GM19324 (cell line): ENCODE results near the gene PIK3IP1.

Experiments
- ATAC-seq: cut with Tn5 transposase; IDR thresholded peaks from one replicate; pipeline ENCODE4 v1.9.1; 2021; ENCODE audit warnings: mild to moderate bottlenecking, moderate library complexity; ENCODE audit not compliant: unreplicated experiment, low FRiP score

The PIK3IP1 gene

GRCh38 chr22:31281733-31282132 lies 10.6 kb downstream of the PIK3IP1 start:
- ATAC-seq, result no peak

DNA sequence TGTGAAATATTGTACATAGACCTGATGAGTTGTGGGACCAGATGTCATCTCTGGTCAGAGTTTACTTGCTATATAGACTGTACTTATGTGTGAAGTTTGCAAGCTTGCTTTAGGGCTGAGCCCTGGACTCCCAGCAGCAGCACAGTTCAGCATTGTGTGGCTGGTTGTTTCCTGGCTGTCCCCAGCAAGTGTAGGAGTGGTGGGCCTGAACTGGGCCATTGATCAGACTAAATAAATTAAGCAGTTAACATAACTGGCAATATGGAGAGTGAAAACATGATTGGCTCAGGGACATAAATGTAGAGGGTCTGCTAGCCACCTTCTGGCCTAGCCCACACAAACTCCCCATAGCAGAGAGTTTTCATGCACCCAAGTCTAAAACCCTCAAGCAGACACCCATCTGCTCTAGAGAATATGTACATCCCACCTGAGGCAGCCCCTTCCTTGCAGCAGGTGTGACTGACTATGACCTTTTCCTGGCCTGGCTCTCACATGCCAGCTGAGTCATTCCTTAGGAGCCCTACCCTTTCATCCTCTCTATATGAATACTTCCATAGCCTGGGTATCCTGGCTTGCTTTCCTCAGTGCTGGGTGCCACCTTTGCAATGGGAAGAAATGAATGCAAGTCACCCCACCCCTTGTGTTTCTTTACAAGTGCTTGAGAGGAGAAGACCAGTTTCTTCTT lies 12.3 kb downstream of the PIK3IP1 start:
- ATAC-seq, result no peak

DNA sequence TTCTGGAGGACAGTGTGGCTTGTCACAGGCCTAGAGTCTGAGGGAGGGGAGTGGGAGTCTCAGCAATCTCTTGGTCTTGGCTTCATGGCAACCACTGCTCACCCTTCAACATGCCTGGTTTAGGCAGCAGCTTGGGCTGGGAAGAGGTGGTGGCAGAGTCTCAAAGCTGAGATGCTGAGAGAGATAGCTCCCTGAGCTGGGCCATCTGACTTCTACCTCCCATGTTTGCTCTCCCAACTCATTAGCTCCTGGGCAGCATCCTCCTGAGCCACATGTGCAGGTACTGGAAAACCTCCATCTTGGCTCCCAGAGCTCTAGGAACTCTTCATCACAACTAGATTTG lies 13.0 kb downstream of the PIK3IP1 start:
- no peak for ATAC-seq

DNA sequence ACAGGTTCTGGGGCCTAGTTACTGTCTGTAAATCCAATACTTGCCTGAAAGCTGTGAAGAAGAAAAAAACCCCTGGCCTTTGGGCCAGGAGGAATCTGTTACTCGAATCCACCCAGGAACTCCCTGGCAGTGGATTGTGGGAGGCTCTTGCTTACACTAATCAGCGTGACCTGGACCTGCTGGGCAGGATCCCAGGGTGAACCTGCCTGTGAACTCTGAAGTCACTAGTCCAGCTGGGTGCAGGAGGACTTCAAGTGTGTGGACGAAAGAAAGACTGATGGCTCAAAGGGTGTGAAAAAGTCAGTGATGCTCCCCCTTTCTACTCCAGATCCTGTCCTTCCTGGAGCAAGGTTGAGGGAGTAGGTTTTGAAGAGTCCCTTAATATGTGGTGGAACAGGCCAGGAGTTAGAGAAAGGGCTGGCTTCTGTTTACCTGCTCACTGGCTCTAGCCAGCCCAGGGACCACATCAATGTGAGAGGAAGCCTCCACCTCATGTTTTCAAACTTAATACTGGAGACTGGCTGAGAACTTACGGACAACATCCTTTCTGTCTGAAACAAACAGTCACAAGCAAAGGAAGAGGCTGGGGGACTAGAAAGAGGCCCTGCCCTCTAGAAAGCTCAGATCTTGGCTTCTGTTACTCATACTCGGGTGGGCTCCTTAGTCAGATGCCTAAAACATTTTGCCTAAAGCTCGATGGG lies 13.5 kb downstream of the PIK3IP1 start:
- no peak for ATAC-seq

DNA sequence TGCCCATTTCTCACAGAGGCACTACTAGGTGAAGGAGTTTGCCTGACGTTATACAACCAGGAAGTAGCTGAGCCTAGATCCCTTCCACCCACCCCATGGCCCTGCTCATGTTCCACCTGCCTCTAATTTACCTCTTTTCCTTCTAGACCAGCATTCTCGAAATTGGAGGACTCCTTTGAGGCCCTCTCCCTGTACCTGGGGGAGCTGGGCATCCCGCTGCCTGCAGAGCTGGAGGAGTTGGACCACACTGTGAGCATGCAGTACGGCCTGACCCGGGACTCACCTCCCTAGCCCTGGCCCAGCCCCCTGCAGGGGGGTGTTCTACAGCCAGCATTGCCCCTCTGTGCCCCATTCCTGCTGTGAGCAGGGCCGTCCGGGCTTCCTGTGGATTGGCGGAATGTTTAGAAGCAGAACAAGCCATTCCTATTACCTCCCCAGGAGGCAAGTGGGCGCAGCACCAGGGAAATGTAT lies 14.1 kb downstream of the PIK3IP1 start:
- ATAC-seq, result no peak

DNA sequence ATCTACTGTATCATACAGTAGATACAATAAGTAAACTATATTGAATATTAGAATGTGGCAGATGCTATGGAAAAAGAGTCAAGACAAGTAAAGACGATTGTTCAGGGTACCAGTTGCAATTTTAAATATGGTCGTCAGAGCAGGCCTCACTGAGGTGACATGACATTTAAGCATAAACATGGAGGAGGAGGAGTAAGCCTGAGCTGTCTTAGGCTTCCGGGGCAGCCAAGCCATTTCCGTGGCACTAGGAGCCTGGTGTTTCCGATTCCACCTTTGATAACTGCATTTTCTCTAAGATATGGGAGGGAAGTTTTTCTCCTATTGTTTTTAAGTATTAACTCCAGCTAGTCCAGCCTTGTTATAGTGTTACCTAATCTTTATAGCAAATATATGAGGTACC lies 14.5 kb downstream of the PIK3IP1 start:
- no peak for ATAC-seq

DNA sequence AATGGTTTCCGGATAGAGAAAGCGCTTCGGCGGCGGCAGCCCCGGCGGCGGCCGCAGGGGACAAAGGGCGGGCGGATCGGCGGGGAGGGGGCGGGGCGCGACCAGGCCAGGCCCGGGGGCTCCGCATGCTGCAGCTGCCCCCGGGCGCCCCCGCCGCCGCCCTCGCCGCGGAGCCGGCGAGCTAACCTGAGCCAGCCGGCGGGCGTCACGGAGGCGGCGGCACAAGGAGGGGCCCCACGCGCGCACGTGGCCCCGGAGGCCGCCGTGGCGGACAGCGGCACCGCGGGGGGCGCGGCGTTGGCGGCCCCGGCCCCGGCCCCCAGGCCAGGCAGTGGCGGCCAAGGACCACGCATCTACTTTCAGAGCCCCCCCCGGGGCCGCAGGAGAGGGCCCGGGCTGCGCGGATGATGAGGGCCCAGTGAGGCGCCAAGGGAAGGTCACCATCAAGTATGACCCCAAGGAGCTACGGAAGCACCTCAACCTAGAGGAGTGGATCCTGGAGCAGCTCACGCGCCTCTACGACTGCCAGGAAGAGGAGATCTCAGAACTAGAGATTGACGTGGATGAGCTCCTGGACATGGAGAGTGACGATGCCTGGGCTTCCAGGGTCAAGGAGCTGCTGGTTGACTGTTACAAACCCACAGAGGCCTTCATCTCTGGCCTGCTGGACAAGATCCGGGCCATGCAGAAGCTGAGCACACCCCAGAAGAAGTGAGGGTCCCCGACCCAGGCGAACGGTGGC lies 15.7 kb downstream of the PIK3IP1 start:
- no peak for ATAC-seq

- ATAC-seq, result no peak
Observed at GRCh38 chr22:31275576-31275975, 16.7 kb downstream of the PIK3IP1 start.

DNA sequence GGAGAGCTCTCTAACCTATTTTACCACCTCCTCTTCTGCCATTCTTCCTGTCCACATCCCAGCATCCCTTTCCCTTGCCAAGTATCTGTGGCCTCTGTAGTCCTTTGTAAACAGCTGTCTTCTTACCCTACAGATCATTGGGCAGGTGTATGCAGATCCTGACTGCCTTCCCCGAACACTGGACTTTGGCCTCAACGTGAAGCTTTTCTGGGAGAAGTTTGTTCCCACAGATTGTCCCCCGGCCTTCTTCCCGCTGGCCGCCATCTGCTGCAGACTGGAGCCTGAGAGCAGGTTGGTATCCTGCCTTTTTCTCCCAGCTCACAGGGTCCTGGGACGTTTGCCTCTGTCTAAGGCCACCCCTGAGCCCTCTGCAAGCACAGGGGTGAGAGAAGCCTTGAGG lies 17.3 kb downstream of the PIK3IP1 start:
- no peak for ATAC-seq

GRCh38 chr22:31274017-31274416 lies 18.3 kb downstream of the PIK3IP1 start:
- ATAC-seq, result no peak

DNA sequence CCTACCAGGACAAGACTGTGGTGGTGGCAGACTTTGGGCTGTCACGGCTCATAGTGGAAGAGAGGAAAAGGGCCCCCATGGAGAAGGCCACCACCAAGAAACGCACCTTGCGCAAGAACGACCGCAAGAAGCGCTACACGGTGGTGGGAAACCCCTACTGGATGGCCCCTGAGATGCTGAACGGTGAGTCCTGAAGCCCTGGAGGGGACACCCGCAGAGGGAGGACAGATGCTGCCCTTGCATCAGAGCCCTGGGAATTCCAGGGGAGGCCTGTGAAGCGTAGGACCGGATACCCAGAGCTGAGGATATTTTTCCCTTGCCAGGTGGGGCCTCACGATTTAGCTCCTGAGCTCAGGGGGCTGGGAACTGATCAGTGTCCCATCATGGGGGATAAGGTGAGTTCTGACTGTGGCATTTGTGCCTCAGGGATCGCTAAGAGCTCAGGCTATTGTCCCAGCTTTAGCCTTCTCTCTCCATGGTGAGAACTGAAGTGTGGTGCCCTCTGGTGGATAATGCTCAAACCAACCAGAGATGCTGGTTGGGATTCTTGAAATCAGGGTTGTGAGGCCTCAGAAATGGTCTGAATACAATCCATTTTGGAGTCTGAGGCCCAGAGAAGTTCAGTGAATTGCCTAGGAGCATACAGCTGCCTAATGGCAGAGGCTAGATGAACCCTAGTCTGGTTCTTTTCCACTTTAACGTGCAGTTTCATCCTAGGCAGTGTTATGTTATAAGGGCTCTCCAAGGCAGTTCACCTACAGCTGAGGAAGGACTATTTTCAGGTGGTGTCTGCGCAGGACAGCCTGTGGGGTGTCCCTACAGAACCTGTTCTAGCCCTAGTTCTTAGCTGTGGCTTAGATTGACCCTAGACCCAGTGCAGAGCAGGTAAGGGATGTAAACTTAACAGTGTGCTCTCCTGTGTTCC lies 19.5 kb downstream of the PIK3IP1 start:
- ATAC-seq, result no peak

DNA sequence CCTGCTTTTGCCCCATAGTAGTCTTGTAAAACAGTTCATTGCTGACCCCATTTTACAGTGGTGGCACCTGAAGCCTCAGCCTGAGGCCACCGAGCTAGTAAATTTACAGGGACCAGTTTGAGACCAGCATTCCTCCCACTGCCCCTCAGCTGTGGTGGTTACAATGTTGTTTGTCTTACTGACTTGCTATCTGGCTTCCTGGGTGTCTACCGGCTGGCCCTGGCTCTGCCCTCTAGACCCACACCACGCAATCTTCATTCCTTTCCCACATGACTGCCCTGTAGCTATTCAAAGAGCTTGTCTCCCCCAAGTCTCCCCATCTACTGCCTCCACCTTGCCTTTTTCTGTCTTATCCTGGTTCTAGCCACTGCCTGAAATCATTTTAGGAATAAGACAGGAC lies 20.8 kb downstream of the PIK3IP1 start:
- ATAC-seq, result no peak

DNA sequence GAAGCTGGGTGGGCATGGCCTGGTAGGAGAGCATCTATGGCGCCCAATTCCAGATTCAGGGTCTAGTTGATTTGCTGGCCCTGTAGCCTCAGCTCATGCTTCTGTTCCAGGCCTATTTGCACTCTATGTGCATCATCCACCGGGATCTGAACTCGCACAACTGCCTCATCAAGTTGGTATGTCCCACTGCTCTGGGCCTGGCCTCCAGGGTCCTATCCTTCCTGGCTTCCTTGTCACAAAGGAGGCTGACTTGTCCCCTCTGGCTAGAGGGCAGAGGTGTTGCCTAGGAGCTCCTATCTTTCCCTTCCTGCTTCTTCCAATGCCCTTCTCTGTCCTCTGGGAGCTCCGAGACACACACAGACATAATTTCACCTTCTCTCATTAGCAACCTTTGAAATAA lies 21.3 kb downstream of the PIK3IP1 start:
- ATAC-seq, result no peak

- ATAC-seq, result no peak
Observed at GRCh38 chr22:31269892-31270579, 22.3 kb downstream of the PIK3IP1 start.

DNA sequence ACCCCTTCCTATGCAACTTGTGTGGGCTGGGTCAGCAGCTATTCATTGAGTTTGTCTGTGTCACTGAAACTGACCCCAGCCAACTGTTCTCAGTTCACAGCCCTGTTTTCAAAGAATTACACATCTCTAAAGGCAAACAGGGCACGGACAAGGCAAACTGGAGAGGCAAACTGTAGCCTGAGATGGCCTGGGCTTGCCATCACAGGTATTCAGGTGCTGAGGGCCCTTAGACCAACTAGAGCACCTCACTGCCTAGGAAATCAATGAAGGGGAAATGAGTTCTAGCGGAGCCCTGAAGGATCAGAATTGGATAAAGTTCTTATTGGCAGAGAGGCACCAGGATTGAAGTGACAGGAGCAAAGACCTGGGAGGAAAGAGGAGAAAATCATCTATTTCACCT lies 24.0 kb downstream of the PIK3IP1 start:
- no peak for ATAC-seq

- no peak for ATAC-seq
Observed at GRCh38 chr22:31263896-31264640, 28.2 kb downstream of the PIK3IP1 start.

DNA sequence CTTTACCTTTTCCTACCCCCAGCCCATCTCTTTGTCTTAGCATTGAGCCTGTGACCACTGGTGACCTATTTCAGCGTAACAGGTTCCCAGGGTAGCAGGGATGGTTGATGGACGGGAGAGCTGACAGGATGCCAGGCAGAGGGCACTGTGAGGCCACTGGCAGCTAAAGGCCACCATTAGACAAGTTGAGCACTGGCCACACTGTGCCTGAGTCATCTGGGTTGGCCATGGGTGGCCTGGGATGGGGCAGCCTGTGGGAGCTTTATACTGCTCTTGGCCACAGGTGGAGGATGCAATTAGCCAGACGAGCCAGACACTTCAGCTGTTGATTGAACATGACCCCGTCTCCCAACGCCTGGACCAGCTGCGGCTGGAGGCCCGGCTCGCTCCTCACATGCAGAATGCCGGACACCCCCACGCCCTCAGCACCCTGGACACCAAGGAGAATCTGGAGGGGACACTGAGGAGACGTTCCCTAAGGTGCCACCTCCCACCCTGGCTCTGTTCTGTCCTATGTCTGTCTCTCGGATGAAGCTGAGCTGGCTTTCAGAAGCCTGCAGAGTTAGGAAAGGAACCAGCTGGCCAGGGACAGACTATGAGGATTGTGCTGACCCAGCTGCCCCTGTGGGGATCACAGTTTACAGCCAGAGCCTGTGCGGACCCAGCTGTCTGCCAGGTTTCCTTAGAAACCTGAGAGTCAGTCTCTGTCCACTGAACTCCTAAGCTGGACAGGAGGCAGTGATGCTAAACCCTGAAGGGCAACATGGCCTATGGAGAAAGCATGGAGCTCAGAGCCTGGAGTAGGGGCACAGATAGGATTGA lies 29.8 kb downstream of the PIK3IP1 start:
- no peak for ATAC-seq

DNA sequence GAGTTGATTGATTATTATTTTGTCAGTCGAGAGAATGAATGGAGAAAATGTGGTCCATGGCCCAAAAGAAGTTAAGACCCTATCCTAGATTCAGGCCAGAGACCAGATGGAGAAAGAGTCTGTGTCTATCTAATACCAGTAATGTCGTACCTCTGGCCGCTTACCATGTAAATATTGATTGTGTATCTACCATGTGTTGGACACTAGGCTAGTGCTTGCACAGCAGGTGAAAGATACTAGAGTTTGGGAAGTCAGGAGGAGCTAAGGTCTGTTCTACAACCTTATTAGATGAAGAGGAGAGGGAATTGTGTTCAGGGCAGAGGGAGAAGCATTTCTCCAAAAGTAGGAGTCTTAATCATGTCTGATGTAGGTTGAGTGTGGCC lies 31.8 kb downstream of the PIK3IP1 start:
- ATAC-seq, result no peak
